Measurements from ENCODE around the gene EIF2B1.

DNA sequence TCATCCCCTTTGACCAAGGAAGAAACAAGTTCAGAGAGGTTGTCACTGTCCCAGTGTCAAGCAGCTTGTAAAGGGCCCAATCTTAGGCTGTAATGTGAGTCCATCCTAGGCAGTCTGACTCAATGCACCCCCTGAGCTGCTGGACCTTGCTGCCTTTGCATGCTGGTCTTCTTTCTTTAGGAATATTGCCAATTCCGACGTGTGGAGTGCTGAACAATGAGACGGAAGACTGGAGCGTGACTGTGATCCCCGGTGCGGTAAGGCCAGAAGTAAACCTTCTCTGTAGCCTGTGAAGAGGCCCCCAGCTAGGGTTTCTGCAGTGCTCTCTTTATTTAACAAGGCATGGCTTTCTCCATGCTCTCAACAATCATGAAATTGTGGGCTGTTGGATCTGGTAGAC lies 38.4 kb upstream of the EIF2B1 start:
- TF ChIP-seq ZFP3 (CRISPR knock-in tag; IDR thresholded peaks at IDR 0.05) (no peak), RARB (CRISPR knock-in tag; IDR thresholded peaks at IDR 0.05) (no peak), ZFP30 (CRISPR knock-in tag; IDR thresholded peaks at IDR 0.05) (no peak), ZC3H10 (CRISPR knock-in tag; IDR thresholded peaks at IDR 0.05) (no peak), ZNF565 (CRISPR knock-in tag; conservative IDR thresholded peaks at IDR 0.05; ENCODE audit: low read depth) (no peak), BACH2 (CRISPR knock-in tag; IDR thresholded peaks at IDR 0.05; ENCODE audit: borderline replicate concordance) (no peak), CSDC2 (CRISPR knock-in tag; IDR thresholded peaks at IDR 0.05) (no peak)
- TF ChIP-seq, protein P1, sequence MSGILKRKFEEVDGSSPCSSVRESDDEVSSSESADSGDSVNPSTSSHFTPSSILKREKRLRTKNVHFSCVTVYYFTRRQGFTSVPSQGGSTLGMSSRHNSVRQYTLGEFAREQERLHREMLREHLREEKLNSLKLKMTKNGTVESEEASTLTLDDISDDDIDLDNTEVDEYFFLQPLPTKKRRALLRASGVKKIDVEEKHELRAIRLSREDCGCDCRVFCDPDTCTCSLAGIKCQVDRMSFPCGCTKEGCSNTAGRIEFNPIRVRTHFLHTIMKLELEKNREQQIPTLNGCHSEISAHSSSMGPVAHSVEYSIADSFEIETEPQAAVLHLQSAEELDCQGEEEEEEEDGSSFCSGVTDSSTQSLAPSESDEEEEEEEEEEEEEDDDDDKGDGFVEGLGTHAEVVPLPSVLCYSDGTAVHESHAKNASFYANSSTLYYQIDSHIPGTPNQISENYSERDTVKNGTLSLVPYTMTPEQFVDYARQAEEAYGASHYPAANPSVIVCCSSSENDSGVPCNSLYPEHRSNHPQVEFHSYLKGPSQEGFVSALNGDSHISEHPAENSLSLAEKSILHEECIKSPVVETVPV (CRISPR knock-in tag; IDR thresholded peaks at IDR 0.05) = no peak
- TF ChIP-seq, protein P2, sequence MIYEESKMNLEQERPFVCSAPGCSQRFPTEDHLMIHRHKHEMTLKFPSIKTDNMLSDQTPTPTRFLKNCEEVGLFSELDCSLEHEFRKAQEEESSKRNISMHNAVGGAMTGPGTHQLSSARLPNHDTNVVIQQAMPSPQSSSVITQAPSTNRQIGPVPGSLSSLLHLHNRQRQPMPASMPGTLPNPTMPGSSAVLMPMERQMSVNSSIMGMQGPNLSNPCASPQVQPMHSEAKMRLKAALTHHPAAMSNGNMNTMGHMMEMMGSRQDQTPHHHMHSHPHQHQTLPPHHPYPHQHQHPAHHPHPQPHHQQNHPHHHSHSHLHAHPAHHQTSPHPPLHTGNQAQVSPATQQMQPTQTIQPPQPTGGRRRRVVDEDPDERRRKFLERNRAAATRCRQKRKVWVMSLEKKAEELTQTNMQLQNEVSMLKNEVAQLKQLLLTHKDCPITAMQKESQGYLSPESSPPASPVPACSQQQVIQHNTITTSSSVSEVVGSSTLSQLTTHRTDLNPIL (CRISPR knock-in tag; IDR thresholded peaks at IDR 0.05; ENCODE audit: low read depth) = no peak
- TF ChIP-seq, protein P3, sequence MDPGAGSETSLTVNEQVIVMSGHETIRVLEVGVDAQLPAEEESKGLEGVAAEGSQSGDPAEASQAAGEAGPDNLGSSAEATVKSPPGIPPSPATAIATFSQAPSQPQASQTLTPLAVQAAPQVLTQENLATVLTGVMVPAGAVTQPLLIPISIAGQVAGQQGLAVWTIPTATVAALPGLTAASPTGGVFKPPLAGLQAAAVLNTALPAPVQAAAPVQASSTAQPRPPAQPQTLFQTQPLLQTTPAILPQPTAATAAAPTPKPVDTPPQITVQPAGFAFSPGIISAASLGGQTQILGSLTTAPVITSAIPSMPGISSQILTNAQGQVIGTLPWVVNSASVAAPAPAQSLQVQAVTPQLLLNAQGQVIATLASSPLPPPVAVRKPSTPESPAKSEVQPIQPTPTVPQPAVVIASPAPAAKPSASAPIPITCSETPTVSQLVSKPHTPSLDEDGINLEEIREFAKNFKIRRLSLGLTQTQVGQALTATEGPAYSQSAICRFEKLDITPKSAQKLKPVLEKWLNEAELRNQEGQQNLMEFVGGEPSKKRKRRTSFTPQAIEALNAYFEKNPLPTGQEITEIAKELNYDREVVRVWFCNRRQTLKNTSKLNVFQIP (CRISPR knock-in tag; IDR thresholded peaks at IDR 0.05; ENCODE audit: borderline replicate concordance, low read depth) = no peak
- TF ChIP-seq, protein P4, sequence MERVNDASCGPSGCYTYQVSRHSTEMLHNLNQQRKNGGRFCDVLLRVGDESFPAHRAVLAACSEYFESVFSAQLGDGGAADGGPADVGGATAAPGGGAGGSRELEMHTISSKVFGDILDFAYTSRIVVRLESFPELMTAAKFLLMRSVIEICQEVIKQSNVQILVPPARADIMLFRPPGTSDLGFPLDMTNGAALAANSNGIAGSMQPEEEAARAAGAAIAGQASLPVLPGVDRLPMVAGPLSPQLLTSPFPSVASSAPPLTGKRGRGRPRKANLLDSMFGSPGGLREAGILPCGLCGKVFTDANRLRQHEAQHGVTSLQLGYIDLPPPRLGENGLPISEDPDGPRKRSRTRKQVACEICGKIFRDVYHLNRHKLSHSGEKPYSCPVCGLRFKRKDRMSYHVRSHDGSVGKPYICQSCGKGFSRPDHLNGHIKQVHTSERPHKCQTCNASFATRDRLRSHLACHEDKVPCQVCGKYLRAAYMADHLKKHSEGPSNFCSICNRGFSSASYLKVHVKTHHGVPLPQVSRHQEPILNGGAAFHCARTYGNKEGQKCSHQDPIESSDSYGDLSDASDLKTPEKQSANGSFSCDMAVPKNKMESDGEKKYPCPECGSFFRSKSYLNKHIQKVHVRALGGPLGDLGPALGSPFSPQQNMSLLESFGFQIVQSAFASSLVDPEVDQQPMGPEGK (CRISPR knock-in tag; IDR thresholded peaks at IDR 0.05; ENCODE audit: borderline replicate concordance) = no peak
